ENCODE data around the gene COX6B1. TPM values are rescaled to one million over a fixed set of nuclear protein-coding genes. Genes with fewer than 3 reads are reported as not detected.
"Not testable (repeated sequence)": the region's sequence is repeated elsewhere in the genome, so short reads cannot be mapped to it uniquely, and the experiment has no call there.

Gene COX6B1
- polyA plus RNA-seq, 1 donor from 2014 or later, result 1,013 TPM

DNA sequence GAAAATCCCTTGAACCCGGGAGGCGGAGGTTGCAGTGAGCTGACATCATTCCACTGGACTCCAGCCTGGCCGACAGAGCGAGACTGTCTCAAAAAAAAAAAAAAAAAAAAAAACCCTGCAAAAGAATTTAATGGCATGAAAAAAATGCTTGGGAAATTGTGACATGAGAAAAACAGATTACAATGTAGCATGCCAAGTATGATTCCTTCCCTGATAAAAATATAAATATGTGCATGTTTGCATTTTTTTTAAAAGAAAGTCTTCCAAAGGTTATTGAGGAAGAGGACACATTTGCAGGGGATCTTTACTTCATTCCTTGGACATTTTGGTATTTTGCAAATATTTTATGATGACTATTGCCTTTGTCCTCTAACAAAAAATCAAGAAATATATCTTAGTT lies 41.7 kb downstream of the COX6B1 start:
- Histone ChIP-seq H3F3A (ENCODE audit: insufficient read depth, low read length, poor library complexity, severe bottlenecking) (no peaks in the 10 kb centered on the region), H3K4me3 (ENCODE audit: low read length) (no peak overlapping the region), H3K9ac (ENCODE audit: low read length) (no peak overlapping the region), H3K36me3 (ENCODE audit: insufficient read depth, low read length) (no peaks in the 10 kb centered on the region), H3K4me2 (ENCODE audit: low read length) (no peak overlapping the region), H3K79me2 (replicated peaks; ENCODE audit: insufficient read depth, low read length) (no peaks in the 10 kb centered on the region), H3K27ac (ENCODE audit: low read length) (no peak overlapping the region), H3K9me2 (ENCODE audit: insufficient read depth, low read length) (no peaks in the 10 kb centered on the region), H3K27me3 (ENCODE audit: insufficient read depth, low read depth, low read length) (no peaks in the 10 kb centered on the region), H3K9me3 (ENCODE audit: low read length) (no peaks in the 10 kb centered on the region), H2AFZ (ENCODE audit: low read depth, low read length) (no peak overlapping the region), H4K20me1 (ENCODE audit: insufficient read depth) (no peaks in the 10 kb centered on the region)
- TF ChIP-seq, protein P1, sequence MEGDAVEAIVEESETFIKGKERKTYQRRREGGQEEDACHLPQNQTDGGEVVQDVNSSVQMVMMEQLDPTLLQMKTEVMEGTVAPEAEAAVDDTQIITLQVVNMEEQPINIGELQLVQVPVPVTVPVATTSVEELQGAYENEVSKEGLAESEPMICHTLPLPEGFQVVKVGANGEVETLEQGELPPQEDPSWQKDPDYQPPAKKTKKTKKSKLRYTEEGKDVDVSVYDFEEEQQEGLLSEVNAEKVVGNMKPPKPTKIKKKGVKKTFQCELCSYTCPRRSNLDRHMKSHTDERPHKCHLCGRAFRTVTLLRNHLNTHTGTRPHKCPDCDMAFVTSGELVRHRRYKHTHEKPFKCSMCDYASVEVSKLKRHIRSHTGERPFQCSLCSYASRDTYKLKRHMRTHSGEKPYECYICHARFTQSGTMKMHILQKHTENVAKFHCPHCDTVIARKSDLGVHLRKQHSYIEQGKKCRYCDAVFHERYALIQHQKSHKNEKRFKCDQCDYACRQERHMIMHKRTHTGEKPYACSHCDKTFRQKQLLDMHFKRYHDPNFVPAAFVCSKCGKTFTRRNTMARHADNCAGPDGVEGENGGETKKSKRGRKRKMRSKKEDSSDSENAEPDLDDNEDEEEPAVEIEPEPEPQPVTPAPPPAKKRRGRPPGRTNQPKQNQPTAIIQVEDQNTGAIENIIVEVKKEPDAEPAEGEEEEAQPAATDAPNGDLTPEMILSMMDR (IDR thresholded peaks at IDR 0.05; ENCODE audit: poor library complexity, severe bottlenecking), result no peak
- TF ChIP-seq SMC3 (conservative IDR thresholded peaks at IDR 0.05; ENCODE audit: poor library complexity) (no peak), TAF1 (IDR thresholded peaks at IDR 0.05; ENCODE audit: low read depth) (no peak), POLR2AphosphoS5 (IDR thresholded peaks at IDR 0.05) (no peak), EZH2 (IDR thresholded peaks at IDR 0.05; ENCODE audit: borderline replicate concordance, insufficient read depth, low read length, poor library complexity, severe bottlenecking) (no peak)
- TF ChIP-seq, protein P2, sequence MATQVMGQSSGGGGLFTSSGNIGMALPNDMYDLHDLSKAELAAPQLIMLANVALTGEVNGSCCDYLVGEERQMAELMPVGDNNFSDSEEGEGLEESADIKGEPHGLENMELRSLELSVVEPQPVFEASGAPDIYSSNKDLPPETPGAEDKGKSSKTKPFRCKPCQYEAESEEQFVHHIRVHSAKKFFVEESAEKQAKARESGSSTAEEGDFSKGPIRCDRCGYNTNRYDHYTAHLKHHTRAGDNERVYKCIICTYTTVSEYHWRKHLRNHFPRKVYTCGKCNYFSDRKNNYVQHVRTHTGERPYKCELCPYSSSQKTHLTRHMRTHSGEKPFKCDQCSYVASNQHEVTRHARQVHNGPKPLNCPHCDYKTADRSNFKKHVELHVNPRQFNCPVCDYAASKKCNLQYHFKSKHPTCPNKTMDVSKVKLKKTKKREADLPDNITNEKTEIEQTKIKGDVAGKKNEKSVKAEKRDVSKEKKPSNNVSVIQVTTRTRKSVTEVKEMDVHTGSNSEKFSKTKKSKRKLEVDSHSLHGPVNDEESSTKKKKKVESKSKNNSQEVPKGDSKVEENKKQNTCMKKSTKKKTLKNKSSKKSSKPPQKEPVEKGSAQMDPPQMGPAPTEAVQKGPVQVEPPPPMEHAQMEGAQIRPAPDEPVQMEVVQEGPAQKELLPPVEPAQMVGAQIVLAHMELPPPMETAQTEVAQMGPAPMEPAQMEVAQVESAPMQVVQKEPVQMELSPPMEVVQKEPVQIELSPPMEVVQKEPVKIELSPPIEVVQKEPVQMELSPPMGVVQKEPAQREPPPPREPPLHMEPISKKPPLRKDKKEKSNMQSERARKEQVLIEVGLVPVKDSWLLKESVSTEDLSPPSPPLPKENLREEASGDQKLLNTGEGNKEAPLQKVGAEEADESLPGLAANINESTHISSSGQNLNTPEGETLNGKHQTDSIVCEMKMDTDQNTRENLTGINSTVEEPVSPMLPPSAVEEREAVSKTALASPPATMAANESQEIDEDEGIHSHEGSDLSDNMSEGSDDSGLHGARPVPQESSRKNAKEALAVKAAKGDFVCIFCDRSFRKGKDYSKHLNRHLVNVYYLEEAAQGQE (IDR thresholded peaks at IDR 0.05; ENCODE audit: borderline replicate concordance), result no peak

DNA sequence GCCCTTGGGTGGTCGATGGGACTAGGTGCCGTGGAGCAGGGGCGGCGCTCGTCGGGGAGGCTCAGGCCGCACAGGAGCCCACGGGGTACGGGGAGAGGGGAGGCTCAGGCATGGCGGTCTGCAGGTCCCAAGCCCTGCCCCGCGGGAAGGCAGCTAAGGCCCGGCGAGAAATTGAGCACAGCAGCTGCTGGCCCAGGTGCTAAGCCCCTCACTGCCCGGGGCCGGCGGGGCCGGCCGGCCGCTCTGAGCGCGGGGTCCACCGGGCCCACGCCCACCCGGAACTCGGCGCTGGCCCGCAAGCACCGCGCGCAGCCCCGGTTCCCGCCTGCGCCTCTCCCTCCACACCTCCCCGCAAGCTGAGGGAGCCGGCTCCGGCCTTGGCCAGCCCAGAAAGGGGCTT lies 43.0 kb downstream of the COX6B1 start:
- H3K36me3 ChIP-seq (ENCODE audit: insufficient read depth, low read length); H3K4me2 ChIP-seq (ENCODE audit: low read length); H3K9ac ChIP-seq (ENCODE audit: low read length); H3K4me3 ChIP-seq (ENCODE audit: low read length); H3K9me3 ChIP-seq (ENCODE audit: low read length); H3K27me3 ChIP-seq (ENCODE audit: insufficient read depth, low read depth, low read length); H3K27ac ChIP-seq (ENCODE audit: low read length); H2AFZ ChIP-seq (ENCODE audit: low read depth, low read length); H3K9me2 ChIP-seq (ENCODE audit: insufficient read depth, low read length); H3K79me2 ChIP-seq (replicated peaks; ENCODE audit: insufficient read depth, low read length); H4K20me1 ChIP-seq (ENCODE audit: insufficient read depth); H3F3A ChIP-seq (ENCODE audit: insufficient read depth, low read length, poor library complexity, severe bottlenecking): not testable (repeated sequence)

DNA sequence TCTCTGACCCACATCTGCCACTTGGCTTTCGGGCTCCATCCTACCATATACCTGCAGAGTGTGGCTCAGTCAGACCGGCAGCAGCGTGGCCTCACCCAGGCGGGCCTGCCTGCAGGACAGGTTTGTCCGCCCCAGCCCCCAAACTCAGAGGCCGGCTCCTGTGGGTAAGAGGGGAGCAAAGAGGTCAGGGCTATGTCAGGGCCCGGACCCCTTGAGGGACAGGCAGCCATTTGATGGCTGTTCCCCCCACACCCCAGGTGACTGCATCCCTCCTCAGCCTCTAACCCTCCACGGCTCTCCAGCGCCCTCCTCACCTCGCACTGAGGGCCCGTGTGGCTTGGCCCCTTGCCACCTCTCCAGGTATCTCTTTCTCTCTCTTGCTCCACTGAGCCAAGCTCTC lies 43.9 kb downstream of the COX6B1 start:
- no peaks in the 10 kb centered on the region for H3K9me3 ChIP-seq (ENCODE audit: low read length)
- TF ChIP-seq EP300 (conservative IDR thresholded peaks at IDR 0.05; ENCODE audit: poor library complexity, severe bottlenecking) (no peak), EZH2 (IDR thresholded peaks at IDR 0.05; ENCODE audit: borderline replicate concordance, insufficient read depth, low read length, poor library complexity, severe bottlenecking) (no peak), TAF1 (IDR thresholded peaks at IDR 0.05; ENCODE audit: low read depth) (no peak), RAD21 (conservative IDR thresholded peaks at IDR 0.05) (no peak), SMC3 (conservative IDR thresholded peaks at IDR 0.05; ENCODE audit: poor library complexity) (no peak), POLR2AphosphoS5 (IDR thresholded peaks at IDR 0.05) (no peak), MXI1 (conservative IDR thresholded peaks at IDR 0.05; ENCODE audit: poor library complexity, severe bottlenecking) (no peak)
- TF ChIP-seq, protein P1 (IDR thresholded peaks at IDR 0.05; ENCODE audit: poor library complexity, severe bottlenecking), result no peak
- TF ChIP-seq, protein P2 (IDR thresholded peaks at IDR 0.05; ENCODE audit: borderline replicate concordance), result no peak
- H3K9me2 ChIP-seq (ENCODE audit: insufficient read depth, low read length), result no peaks in the 10 kb centered on the region
- H3K27me3 ChIP-seq (ENCODE audit: insufficient read depth, low read depth, low read length), result no peaks in the 10 kb centered on the region
- no peak overlapping the region for H3K4me3 ChIP-seq (ENCODE audit: low read length)
- no peaks in the 10 kb centered on the region for H3K79me2 ChIP-seq (replicated peaks; ENCODE audit: insufficient read depth, low read length)
- H3K9ac ChIP-seq (ENCODE audit: low read length), result no peak overlapping the region
- H3F3A ChIP-seq (ENCODE audit: insufficient read depth, low read length, poor library complexity, severe bottlenecking), result no peaks in the 10 kb centered on the region
- no peaks in the 10 kb centered on the region for H3K36me3 ChIP-seq (ENCODE audit: insufficient read depth, low read length)
- no peaks in the 10 kb centered on the region for H4K20me1 ChIP-seq (ENCODE audit: insufficient read depth)
- H2AFZ ChIP-seq (ENCODE audit: low read depth, low read length), result no peak overlapping the region
- no peak overlapping the region for H3K4me2 ChIP-seq (ENCODE audit: low read length)
- H3K27ac ChIP-seq (ENCODE audit: low read length), result no peak overlapping the region
